ENCODE data around the gene PCDHB10. TPM values are rescaled to one million over a fixed set of nuclear protein-coding genes. Genes with fewer than 3 reads are reported as not detected.
A peak's percentile ranks its signal among the peaks of the same experiment; 100 is the strongest.
"Not testable (repeated sequence)": the region's sequence is repeated elsewhere in the genome, so short reads cannot be mapped to it uniquely, and the experiment has no call there.

PCDHB10 gene
- total and polyA plus RNA-seq, 7 donors = 0.60 to 6.2 (median 3.9) TPM; not detected in 1

GRCh38 chr5:141208478-141208877, 16.3 kb downstream of the PCDHB10 start, which contains the start of gene PCDHB12:
TSS of gene PCDHB12 (plus strand) at chr5:141208719. CDS start at chr5:141208908, 189 bp downstream.
- peak in 1 of 4 experiments; percentile 11 for TF ChIP-seq CTCF (IDR thresholded peaks at IDR 0.05)
- TF ChIP-seq POLR2AphosphoS5 (IDR thresholded peaks at IDR 0.05) = no peak
- intact Hi-C loops (cut with DNase I) = no loop called here
- H3K4me3 ChIP-seq = peak within 1 kb of the TSS in 1 of 4 donors; percentile 26
- 24 to 34% methylated on average over 11 of the region's 11 CpGs for WGBS, 2 donors
- H3K27me3 ChIP-seq = peaks cover 0 to 4% (median 0%) of the 10 kb centered on the region in 3 donors
- no peak within 1 kb of the TSS for H3K27ac ChIP-seq
- no peaks in the 10 kb centered on the region for H3K36me3 ChIP-seq
- no peak for DNase-seq
- no peaks in the 10 kb centered on the region for H3K4me1 ChIP-seq
- peaks cover 8 to 48% (median 11%) of the 10 kb centered on the region in 4 donors for H3K9me3 ChIP-seq

DNA sequence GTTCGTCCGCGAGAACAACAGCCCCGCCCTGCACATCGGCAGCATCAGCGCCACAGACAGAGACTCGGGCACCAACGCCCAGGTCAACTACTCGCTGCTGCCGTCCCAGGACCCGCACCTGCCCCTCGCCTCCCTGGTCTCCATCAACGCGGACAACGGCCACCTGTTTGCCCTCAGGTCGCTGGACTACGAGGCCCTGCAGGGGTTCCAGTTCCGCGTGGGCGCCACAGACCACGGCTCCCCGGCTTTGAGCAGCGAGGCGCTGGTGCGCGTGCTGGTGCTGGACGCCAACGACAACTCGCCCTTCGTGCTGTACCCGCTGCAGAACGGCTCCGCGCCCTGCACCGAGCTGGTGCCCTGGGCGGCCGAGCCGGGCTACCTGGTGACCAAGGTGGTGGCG, 18.1 kb downstream of the PCDHB10 start:
- H3K27me3 ChIP-seq; DNase-seq; H3K4me3 ChIP-seq; H3K36me3 ChIP-seq; H3K4me1 ChIP-seq; intact Hi-C loops (cut with DNase I); H3K27ac ChIP-seq: not testable (repeated sequence)
- peaks cover 8 to 50% (median 11%) of the 10 kb centered on the region in 4 donors for H3K9me3 ChIP-seq
- 45 to 69% methylated on average over 39 of the region's 39 CpGs for WGBS, 2 donors

GRCh38 chr5:141210849-141211248, 18.7 kb downstream of the PCDHB10 start:
- H3K36me3 ChIP-seq; H3K4me3 ChIP-seq; intact Hi-C loops (cut with DNase I); DNase-seq; H3K27ac ChIP-seq; H3K27me3 ChIP-seq; H3K4me1 ChIP-seq: not testable (repeated sequence)
- WGBS, 2 donors = 35 to 60% methylated on average over 22 of the region's 27 CpGs
- H3K9me3 ChIP-seq = peaks cover 8 to 51% (median 12%) of the 10 kb centered on the region in 4 donors

- intact Hi-C loops (cut with DNase I); H3K27me3 ChIP-seq; DNase-seq; H3K4me1 ChIP-seq; H3K36me3 ChIP-seq; H3K27ac ChIP-seq: not testable (repeated sequence)
- peak in 2 of 4 experiments; percentile 17 to 44 for TF ChIP-seq CTCF (IDR thresholded peaks at IDR 0.05)
- 14 to 16% methylated on average over 14 to 15 of the region's 18 CpGs for WGBS, 2 donors
- H3K4me3 ChIP-seq = peak within 1 kb of the TSS in 3 of 4 donors; percentile 16 to 22 (median 19)
- peaks cover 15 to 62% (median 25%) of the 10 kb centered on the region in 4 donors for H3K9me3 ChIP-seq
Observed at GRCh38 chr5:141213656-141214339, 21.6 kb downstream of the PCDHB10 start, which contains the start of gene PCDHB13. TSS of gene PCDHB13 (plus strand) at chr5:141213919. CDS start at chr5:141214124, 205 bp downstream.

DNA sequence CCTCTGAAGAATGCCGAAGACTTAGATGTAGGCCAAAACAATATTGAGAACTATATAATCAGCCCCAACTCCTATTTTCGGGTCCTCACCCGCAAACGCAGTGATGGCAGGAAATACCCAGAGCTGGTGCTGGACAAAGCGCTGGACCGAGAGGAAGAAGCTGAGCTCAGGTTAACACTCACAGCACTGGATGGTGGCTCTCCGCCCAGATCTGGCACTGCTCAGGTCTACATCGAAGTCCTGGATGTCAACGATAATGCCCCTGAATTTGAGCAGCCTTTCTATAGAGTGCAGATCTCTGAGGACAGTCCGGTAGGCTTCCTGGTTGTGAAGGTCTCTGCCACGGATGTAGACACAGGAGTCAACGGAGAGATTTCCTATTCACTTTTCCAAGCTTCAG, 22.4 kb downstream of the PCDHB10 start:
- H3K27ac ChIP-seq; DNase-seq; intact Hi-C loops (cut with DNase I); H3K36me3 ChIP-seq; H3K4me3 ChIP-seq; H3K27me3 ChIP-seq; H3K4me1 ChIP-seq: not testable (repeated sequence)
- WGBS, 2 donors = 68 to 75% methylated on average over 11 of the region's 12 CpGs
- peaks cover 15 to 59% (median 25%) of the 10 kb centered on the region in 4 donors for H3K9me3 ChIP-seq

GRCh38 chr5:141215504-141215903, 23.4 kb downstream of the PCDHB10 start:
- H3K36me3 ChIP-seq; H3K4me3 ChIP-seq; H3K27ac ChIP-seq; H3K4me1 ChIP-seq; DNase-seq; intact Hi-C loops (cut with DNase I); H3K27me3 ChIP-seq: not testable (repeated sequence)
- 44 to 78% methylated on average over 36 to 37 of the region's 40 CpGs for WGBS, 2 donors
- H3K9me3 ChIP-seq = peaks cover 11 to 53% (median 23%) of the 10 kb centered on the region in 4 donors

DNA sequence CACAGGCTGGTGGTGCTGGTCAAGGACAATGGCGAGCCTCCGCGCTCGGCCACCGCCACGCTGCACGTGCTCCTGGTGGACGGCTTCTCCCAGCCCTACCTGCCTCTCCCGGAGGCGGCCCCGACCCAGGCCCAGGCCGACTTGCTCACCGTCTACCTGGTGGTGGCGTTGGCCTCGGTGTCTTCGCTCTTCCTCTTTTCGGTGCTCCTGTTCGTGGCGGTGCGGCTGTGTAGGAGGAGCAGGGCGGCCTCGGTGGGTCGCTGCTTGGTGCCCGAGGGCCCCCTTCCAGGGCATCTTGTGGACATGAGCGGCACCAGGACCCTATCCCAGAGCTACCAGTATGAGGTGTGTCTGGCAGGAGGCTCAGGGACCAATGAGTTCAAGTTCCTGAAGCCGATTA, 23.9 kb downstream of the PCDHB10 start:
- whole genome bisulfite sequencing, 2 donors = 37 to 72% methylated on average over 19 to 22 of the region's 26 CpGs
- H3K27me3 ChIP-seq; H3K27ac ChIP-seq; DNase-seq; H3K36me3 ChIP-seq; intact Hi-C loops (cut with DNase I); H3K4me3 ChIP-seq; H3K4me1 ChIP-seq: not testable (repeated sequence)
- H3K9me3 ChIP-seq = peaks cover 9 to 51% (median 23%) of the 10 kb centered on the region in 4 donors
